ENCODE results near the gene PTOV1. TPM values are rescaled to one million over a fixed set of nuclear protein-coding genes. Genes with fewer than 3 reads are reported as not detected.

The PTOV1 gene
- total RNA-seq, 1 donor from 2014 or later, result 143 TPM

GRCh38 chr19:49894011-49894664 lies 43.2 kb downstream of the PTOV1 start:
- ATAC-seq (no peak), DNase-seq (ENCODE audit: low spot score) (peak; percentile 57)
- intact Hi-C loops (cut with DNase I), result no loop called here

DNA sequence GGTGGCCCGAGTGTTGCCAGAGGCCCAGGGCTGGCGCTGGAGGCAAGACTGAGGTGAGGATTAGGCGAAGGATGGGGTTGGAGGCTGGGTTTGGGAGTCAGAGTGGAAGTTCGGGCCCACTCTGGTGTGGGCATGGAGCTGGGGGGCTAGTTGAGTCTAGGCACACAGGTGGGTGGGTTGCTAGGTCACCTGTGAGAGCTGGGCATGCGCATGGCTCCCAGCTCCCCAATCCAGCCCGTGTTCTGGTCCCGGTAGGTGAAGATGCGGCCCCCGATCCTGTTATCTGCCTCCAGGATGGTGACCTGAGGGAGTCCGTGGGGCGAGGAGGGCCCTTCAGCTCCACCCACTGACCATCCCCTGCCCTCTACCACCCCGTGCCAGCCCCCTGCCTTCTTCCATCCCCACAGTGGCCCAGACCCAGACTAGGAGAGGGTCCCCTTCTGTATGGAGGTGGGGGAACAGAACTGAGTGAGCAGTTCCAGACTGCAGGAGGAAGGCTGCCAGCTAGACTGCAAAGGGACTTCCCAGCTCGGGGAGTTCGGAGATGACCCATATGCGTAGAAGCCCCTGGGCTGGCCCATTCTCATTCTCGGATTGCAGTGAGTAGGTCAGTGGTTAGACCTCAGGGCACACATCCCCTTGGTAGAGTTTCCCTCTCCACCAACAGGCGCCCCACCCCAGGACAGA lies 44.1 kb downstream of the PTOV1 start:
- DNase-seq (ENCODE audit: low spot score), result peak; percentile 58
- no peak for ATAC-seq
- intact Hi-C loops (cut with DNase I), result no loop called here

DNA sequence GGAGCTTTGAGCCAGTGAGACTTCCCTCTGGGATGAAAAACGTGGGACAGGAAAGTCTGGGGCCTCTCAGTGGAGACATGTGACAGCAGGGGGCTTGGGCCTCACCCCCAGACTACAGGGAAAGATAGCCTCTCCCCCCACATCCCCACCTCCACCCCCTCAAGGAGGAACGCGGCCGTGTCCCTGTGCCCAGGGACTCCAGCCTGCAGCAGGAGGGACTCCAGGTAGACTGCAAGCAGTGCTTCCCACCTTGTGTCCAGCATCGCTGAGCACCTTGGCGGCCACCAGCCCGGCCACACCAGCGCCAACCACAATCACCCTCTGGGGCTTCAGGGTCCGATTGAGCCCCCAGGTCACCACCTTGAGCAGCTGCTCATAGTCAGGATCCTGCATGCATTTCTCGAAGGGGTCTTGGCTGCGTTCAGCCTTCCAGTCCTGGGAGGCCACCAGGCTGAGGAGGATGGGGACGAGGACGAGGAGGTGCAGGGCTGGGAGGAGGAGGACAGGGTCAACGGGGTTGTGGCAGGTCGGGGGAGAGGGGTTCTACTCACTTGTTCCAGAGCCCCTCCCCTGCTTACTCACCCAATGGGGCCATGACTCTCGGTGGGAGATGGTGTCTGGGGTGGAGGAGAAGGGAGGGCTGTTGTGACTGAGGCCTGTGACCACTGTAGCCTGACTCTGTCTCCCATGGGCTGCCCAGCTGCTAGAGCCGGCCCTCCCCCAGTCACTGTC lies 44.8 kb downstream of the PTOV1 start:
- no peak for ATAC-seq

GRCh38 chr19:49896863-49897621 lies 46.1 kb downstream of the PTOV1 start, which contains the start of gene IL4I1:
Gene IL4I1, minus strand, starts transcription at chr19:49896887. Its CDS starts 727 bp downstream, at chr19:49896160.
- DNase-seq (ENCODE audit: low spot score) (peak; percentile 75), ATAC-seq (peak; percentile 54)
- intact Hi-C loops (cut with DNase I), result no loop called here

More for the DNA sequence above, 44.8 kb downstream of the PTOV1 start:
- intact Hi-C loops (cut with DNase I), result no loop called here
- no peak for DNase-seq (ENCODE audit: low spot score)

GRCh38 chr19:49904136-49904535 lies 53.2 kb downstream of the PTOV1 start:
- ATAC-seq (no peak), DNase-seq (ENCODE audit: low spot score) (no peak)
- intact Hi-C loops (cut with DNase I), result no loop called here

- intact Hi-C loops (cut with DNase I), result no loop called here
- no peak for DNase-seq (ENCODE audit: low spot score)
Observed at GRCh38 chr19:49906879-49907564, 56.1 kb downstream of the PTOV1 start.

DNA sequence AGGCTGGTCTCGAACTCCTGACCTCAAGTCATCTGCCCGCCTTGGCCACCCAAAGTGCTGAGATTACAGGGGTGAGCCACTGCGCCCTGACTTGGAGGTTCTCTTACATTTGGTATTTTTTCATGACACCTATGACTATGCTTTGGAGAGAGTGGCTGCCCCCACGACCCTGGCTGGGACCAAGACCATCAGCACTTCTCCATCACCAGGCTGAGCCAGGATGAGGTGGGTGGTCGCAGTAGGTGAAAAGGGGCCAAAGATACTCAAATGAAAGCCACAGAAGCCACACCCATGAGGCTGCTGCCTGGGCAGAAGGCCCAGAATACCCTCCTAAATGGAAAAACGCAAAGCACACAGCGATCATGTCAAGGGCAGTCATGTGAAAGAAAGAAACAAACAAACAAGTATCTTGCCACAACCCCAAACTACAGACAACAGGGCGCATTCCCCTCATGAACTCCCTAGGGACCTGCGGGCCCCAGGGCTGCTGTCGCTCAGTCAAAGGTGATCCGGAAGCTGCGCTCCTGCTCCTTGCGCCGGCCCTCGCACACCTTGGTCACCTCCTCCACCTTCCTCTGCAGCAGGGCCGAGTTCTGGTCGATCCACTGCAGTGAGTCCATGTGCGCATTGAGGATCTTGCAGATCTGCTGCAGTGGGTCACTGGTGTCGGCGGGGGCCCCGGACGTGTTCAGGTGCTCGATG lies 56.9 kb downstream of the PTOV1 start:
- ATAC-seq (no peak), DNase-seq (ENCODE audit: low spot score) (no peak)
- intact Hi-C loops (cut with DNase I), result no loop called here

More at GRCh38 chr19:49906879-49907564, 56.1 kb downstream of the PTOV1 start:
- ATAC-seq, result no peak

GRCh38 chr19:49908480-49909420 lies 57.8 kb downstream of the PTOV1 start:
- no peak for DNase-seq (ENCODE audit: low spot score)
- intact Hi-C loops (cut with DNase I), result no loop called here

GRCh38 chr19:49910179-49910578 lies 59.2 kb downstream of the PTOV1 start:
- intact Hi-C loops (cut with DNase I), result no loop called here
- ATAC-seq (no peak), DNase-seq (ENCODE audit: low spot score) (no peak)

More at GRCh38 chr19:49908480-49909420, 57.8 kb downstream of the PTOV1 start:
- ATAC-seq, result no peak

Small RNA genes lying within 50 kb of the gene (microRNA-seq; reads per million reads assigned to microRNA genes)
- gene MIR4749 (not detected), gene MIR4750 (not detected), gene MIR6800 (not detected)

Other genes with a start within 250 kb of the PTOV1 start
- 135 TPM for gene RRAS, start 211.0 kb upstream of the PTOV1 start, total RNA-seq
- gene SCAF1, start 208.9 kb upstream of the PTOV1 start, total RNA-seq, result 65.5 TPM
- gene IRF3, start 185.3 kb upstream of the PTOV1 start, total RNA-seq, result 76.7 TPM
- 11.5 TPM for gene BCL2L12, start 185.2 kb upstream of the PTOV1 start, total RNA-seq
- 103 TPM for gene PRMT1, start 173.9 kb upstream of the PTOV1 start, total RNA-seq
- gene ADM5, start 161.6 kb upstream of the PTOV1 start, total RNA-seq, result 3.7 TPM
- 5.9 TPM for gene CPT1C, start 160.0 kb upstream of the PTOV1 start, total RNA-seq
- gene TSKS, start 87.9 kb upstream of the PTOV1 start, total RNA-seq, result 0.85 TPM
- 74.3 TPM for gene AP2A1, start 84.2 kb upstream of the PTOV1 start, total RNA-seq
- gene FUZ, start 37.9 kb upstream of the PTOV1 start, total RNA-seq, result 26.4 TPM
- gene MED25, start 32.9 kb upstream of the PTOV1 start, total RNA-seq, result 39.7 TPM
- gene PNKP, start 16.4 kb downstream of the PTOV1 start, total RNA-seq, result 66.6 TPM
- 36.6 TPM for gene AKT1S1, start 26.2 kb downstream of the PTOV1 start, total RNA-seq
- gene TBC1D17, start 26.5 kb downstream of the PTOV1 start, total RNA-seq, result 64.8 TPM
- 4.6 TPM for gene IL4I1, start 45.7 kb downstream of the PTOV1 start, total RNA-seq
- 26.0 TPM for gene ATF5, start 78.0 kb downstream of the PTOV1 start, total RNA-seq
- 37.4 TPM for gene NUP62, start 78.3 kb downstream of the PTOV1 start, total RNA-seq
- 1.6 TPM for gene SIGLEC11, start 110.0 kb downstream of the PTOV1 start, total RNA-seq
- gene VRK3, start 174.2 kb downstream of the PTOV1 start, total RNA-seq, result 42.4 TPM
- gene ZNF473, start 174.8 kb downstream of the PTOV1 start, total RNA-seq, result 9.0 TPM

All from sciatic nerve (tissue), 2 donors.